Esophagus squamous epithelium (tissue), 5 donors: ENCODE data around the gene CCDC88C. TPM values are rescaled to one million over a fixed set of nuclear protein-coding genes. Genes with fewer than 3 reads are reported as not detected.

Experiments used
- DNase-seq: peaks from one replicate; lab custom pipeline; 2025; lab: John Stamatoyannopoulos, UW
- H3K27ac ChIP-seq, 4 donors: fragments of 200-600 bp; sonication (generic); one replicate each; pipeline ENCODE4 v1.5.1; 2016 to 2019; ENCODE audit warnings: mild to moderate bottlenecking in 1 of 4
- H3K27me3 ChIP-seq, 4 donors: fragments of 200-600 bp; sonication (generic); 1 replicate in 3 of 4; 2 replicates in 1 of 4; pipeline versions ENCODE4 v1.5.1 to v1.6.0; 2017 to 2021; ENCODE audit warnings: antibody characterized with exemption in 1 of 4
- H3K36me3 ChIP-seq, 3 donors: fragments of 200-600 bp; sonication (generic); one replicate each; pipeline ENCODE4 v1.5.1; 2016 to 2019
- H3K4me1 ChIP-seq, 3 donors: fragments of 200-600 bp; sonication (generic); one replicate each; pipeline ENCODE4 v1.5.1; 2017 to 2019
- H3K4me3 ChIP-seq, 4 donors: fragments of 200-600 bp; sonication (generic); 1 replicate in 3 of 4; 2 replicates in 1 of 4; pipeline ENCODE4 v1.5.1; 2016 to 2019; ENCODE audit warnings: mild to moderate bottlenecking in 2 of 4, moderate library complexity in 1 of 4
- H3K9me3 ChIP-seq, 3 donors: fragments of 200-600 bp; sonication (generic); one replicate each; pipeline ENCODE4 v1.5.1; 2016 to 2019
- CTCF ChIP-seq, 6 experiments: fragments of 450-650 bp in 4 of 6; fragments of 200-600 bp in 2 of 6; sonication (generic) in 2 of 6; IDR thresholded peaks; one replicate each; pipeline ENCODE4 v1.5.1; 2016 to 2019; ENCODE audit warnings: antibody characterized with exemption in 6 of 6, mild to moderate bottlenecking in 4 of 6, moderate library complexity in 4 of 6
- POLR2A ChIP-seq, 4 donors: fragments of 450-650 bp; IDR thresholded peaks; one replicate each; pipeline ENCODE4 v1.6.1; 2017; ENCODE audit warnings: antibody characterized with exemption in 4 of 4, mild to moderate bottlenecking in 4 of 4, moderate library complexity in 3 of 4
- WGBS, 2 donors: methylation state at CpG; one replicate each; pipeline ENCODE4 v1.1.5; 2018; 5-methylcytosine and 5-hydroxymethylcytosine counted together
- intact Hi-C: fragments of 100-400 bp; cut with DNase I; formaldehyde crosslinking; loops from one replicate; pipeline ENCODE4 v1.15.0; 2022
- total RNA-seq, 4 donors: library from RNA; depleted of rRNA; stranded (reverse); fragments of >200 nt; gene quantifications; one replicate each; pipeline ENCODE4 v1.1.0, GENCODE V29; 2016
- donor health status: DM: yes; HTN: yes; CAD: no.

The CCDC88C gene
- total RNA-seq, 4 donors from 2014 or later, result 23.2 to 31.5 (median 29.9) TPM

DNA sequence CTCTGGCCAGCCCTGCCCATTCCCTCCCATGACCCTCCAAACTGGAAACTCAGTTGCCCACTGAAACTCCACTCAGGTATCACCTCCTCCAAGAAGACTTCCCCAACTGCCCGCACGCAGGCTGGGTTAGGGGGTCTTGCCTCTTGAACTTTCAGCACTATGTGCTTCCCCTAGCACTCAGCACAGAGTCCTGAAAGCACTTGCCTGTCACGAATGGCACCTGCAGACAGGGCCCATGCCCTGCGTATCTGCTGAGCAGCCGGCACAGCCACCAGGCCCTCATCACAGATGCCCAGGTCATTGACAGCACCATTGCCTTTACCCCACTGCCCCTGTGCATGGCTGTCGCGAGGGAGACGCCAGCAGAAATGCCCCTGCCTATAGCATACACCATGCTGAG, 11.2 kb downstream of the CCDC88C start:
- no peaks in the 10 kb centered on the region for H3K27me3 ChIP-seq
- intact Hi-C loops, result no loop called here
- TF ChIP-seq CTCF (IDR thresholded peaks at IDR 0.05), result no peak
- TF ChIP-seq POLR2A (IDR thresholded peaks at IDR 0.05), result no peak
- H3K4me3 ChIP-seq, result no peak overlapping the region
- H3K36me3 ChIP-seq, result peaks cover 0 to 29% (median 0%) of the 10 kb centered on the region in 3 donors
- H3K4me1 ChIP-seq, result peaks cover 0 to 50% (median 22%) of the 10 kb centered on the region in 3 donors
- no peak for DNase-seq
- 87 to 91% methylated on average over 4 to 6 of the region's 8 CpGs for WGBS, 2 donors
- H3K9me3 ChIP-seq, result no peaks in the 10 kb centered on the region
- H3K27ac ChIP-seq, result peak overlapping the region in 1 of 4 donors; percentile 44

- Histone ChIP-seq H3K4me3 (no peak overlapping the region), H3K9me3 (no peaks in the 10 kb centered on the region), H3K4me1 (peaks cover 0 to 51% (median 17%) of the 10 kb centered on the region in 3 donors), H3K36me3 (peaks cover 0 to 29% (median 0%) of the 10 kb centered on the region in 3 donors), H3K27me3 (no peaks in the 10 kb centered on the region), H3K27ac (peak overlapping the region; percentile 8 to 44 (median 30))
- intact Hi-C loops, result no loop called here
- TF ChIP-seq POLR2A (IDR thresholded peaks at IDR 0.05) (no peak), CTCF (IDR thresholded peaks at IDR 0.05) (no peak)
- no peak for DNase-seq
- WGBS, 2 donors, result 61 to 64% methylated on average over 6 to 7 of the region's 7 CpGs
These were observed 11.7 kb downstream of the CCDC88C start for GRCh38 chr14:91405724-91406435.

DNA sequence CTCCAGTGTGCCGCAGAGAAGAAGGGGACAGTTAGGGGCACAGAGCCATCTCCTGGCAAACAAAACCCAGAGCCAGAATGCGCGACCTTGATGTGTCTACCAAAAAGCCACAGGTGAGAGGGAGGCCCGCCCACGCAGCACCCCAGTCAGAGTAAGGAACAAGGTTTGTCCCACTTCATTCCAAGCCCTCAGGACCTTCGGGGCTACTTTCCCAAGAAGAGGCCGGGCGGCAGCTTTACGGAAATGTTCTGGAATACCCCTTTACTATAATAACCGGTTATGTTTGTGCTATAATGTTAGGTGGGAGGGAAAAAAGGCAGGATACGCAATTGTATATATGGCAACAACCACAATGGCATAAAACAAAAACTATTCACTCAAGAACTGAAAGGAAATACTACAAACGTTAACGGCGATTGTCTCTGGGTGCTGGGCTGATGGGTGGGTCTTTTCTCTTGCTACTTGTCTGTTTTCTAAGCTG, 12.3 kb downstream of the CCDC88C start:
- Histone ChIP-seq H3K9me3 (no peaks in the 10 kb centered on the region), H3K27ac (peak overlapping the region in 3 of 4 donors; percentile 8 to 36 (median 25)), H3K36me3 (peaks cover 0 to 29% (median 0%) of the 10 kb centered on the region in 3 donors), H3K4me3 (no peak overlapping the region), H3K27me3 (no peaks in the 10 kb centered on the region), H3K4me1 (peaks cover 2 to 51% (median 17%) of the 10 kb centered on the region in 3 donors)
- 69 to 72% methylated on average over 11 to 13 of the region's 14 CpGs for WGBS, 2 donors
- DNase-seq, result no peak
- intact Hi-C loops, result no loop called here
- TF ChIP-seq CTCF (IDR thresholded peaks at IDR 0.05), result no peak
- no peak for TF ChIP-seq POLR2A (IDR thresholded peaks at IDR 0.05)

- Histone ChIP-seq H3K36me3 (peaks cover 0 to 23% (median 0%) of the 10 kb centered on the region in 3 donors), H3K9me3 (no peaks in the 10 kb centered on the region), H3K27me3 (no peaks in the 10 kb centered on the region), H3K27ac (peak overlapping the region in 3 of 4 donors; percentile 2 to 42 (median 30)), H3K4me1 (peaks cover 22 to 70% (median 37%) of the 10 kb centered on the region in 3 donors), H3K4me3 (no peak overlapping the region)
- TF ChIP-seq POLR2A (IDR thresholded peaks at IDR 0.05) (no peak), CTCF (IDR thresholded peaks at IDR 0.05) (no peak)
- WGBS, 2 donors, result 65 to 72% methylated on average over 11 to 15 of the region's 18 CpGs
- intact Hi-C loops, result no loop called here
- DNase-seq, result no peak
These were observed 14.6 kb downstream of the CCDC88C start for GRCh38 chr14:91402771-91403600.
